SK-N-SH (cell line): ENCODE data around the gene C2orf42. TPM values are rescaled to one million over a fixed set of nuclear protein-coding genes. Genes with fewer than 3 reads are reported as not detected.

Experiments used
- CTCF ChIA-PET: fragments of 300-600, 350-600 bp; formaldehyde crosslinking; extraction: SDS; loops from one replicate; lab custom pipeline; 2021; lab: Yijun Ruan, JAX
- POLR2A ChIA-PET: fragments of 350-600 bp; sonication (Branson Sonifier 250); formaldehyde crosslinking; extraction: SDS; loops from one replicate; lab custom pipeline; 2020; ENCODE audit warnings: antibody characterized with exemption, inconsistent platforms; lab: Yijun Ruan, JAX
- DNase-seq: peaks from one replicate; pipeline ENCODE4 v3.0.0; 2012
- H2AFZ ChIP-seq: fragments of 200-600 bp; sonication (generic); 2 replicates; pipeline ENCODE4 v1.8.1; 2016; ENCODE audit warnings: antibody characterized with exemption, mild to moderate bottlenecking, low read depth
- H3F3A ChIP-seq: fragments of 200-600 bp; sonication (generic); replicated peaks from 2 replicates; pipeline ENCODE3; 2016; ENCODE audit warnings: antibody characterized with exemption, mild to moderate bottlenecking; ENCODE audit not compliant: insufficient read depth
- H3K27ac ChIP-seq, 2 experiments: fragments of 200-500 bp in 1 of 2; fragments of 200-600 bp in 1 of 2; sonication (Bioruptor generic) in 1 of 2; sonication (generic), shearing (Covaris generic) in 1 of 2; 2 replicates each; pipeline versions ENCODE4 v1.5.1 to v1.6.1; 2014 to 2016; ENCODE audit warnings: low read depth in 2 of 2, inconsistent platforms in 1 of 2, low read length in 1 of 2, mild to moderate bottlenecking in 1 of 2, mixed read lengths in 1 of 2
- H3K27me3 ChIP-seq: fragments of 200-600 bp; sonication (generic), shearing (Covaris generic); 2 replicates; pipeline ENCODE4 v1.6.1; 2016; ENCODE audit warnings: mixed run types; ENCODE audit not compliant: insufficient read depth
- H3K36me3 ChIP-seq, 2 experiments: fragments of 200-500 bp in 1 of 2; fragments of 200-600 bp in 1 of 2; sonication (Bioruptor generic) in 1 of 2; sonication (generic) in 1 of 2; replicated peaks in 1 of 2; 2 replicates each; pipeline versions ENCODE3 to v1.5.1; 2014 to 2016; ENCODE audit warnings: low read length in 1 of 2, mild to moderate bottlenecking in 1 of 2; ENCODE audit not compliant: insufficient read depth in 2 of 2, control insufficient read depth in 1 of 2
- H3K4me1 ChIP-seq, 2 experiments: fragments of 200-500 bp in 1 of 2; fragments of 200-600 bp in 1 of 2; sonication (Bioruptor generic) in 1 of 2; sonication (generic), shearing (Covaris generic) in 1 of 2; 2 replicates each; pipeline versions ENCODE4 v1.5.1 to v1.6.1; 2014 to 2016; ENCODE audit warnings: low read depth in 1 of 2, low read length in 1 of 2, mixed run types in 1 of 2; ENCODE audit not compliant: insufficient read depth in 2 of 2, control insufficient read depth in 1 of 2
- H3K4me2 ChIP-seq: fragments of 200-600 bp; sonication (generic), shearing (Covaris generic); 2 replicates; pipeline ENCODE4 v1.6.1; 2017; ENCODE audit warnings: mixed run types
- H3K4me3 ChIP-seq, 2 experiments: fragments of 200-500 bp in 1 of 2; fragments of 200-600 bp in 1 of 2; sonication (Bioruptor generic) in 1 of 2; sonication (generic), shearing (Covaris generic) in 1 of 2; 2 replicates each; pipeline versions ENCODE4 v1.5.1 to v1.8.1; 2014 to 2016; ENCODE audit warnings: low read depth in 2 of 2, inconsistent platforms in 1 of 2, low read length in 1 of 2, mild to moderate bottlenecking in 1 of 2, mixed read lengths in 1 of 2, moderate library complexity in 1 of 2
- H3K79me2 ChIP-seq: fragments of 200-600 bp; sonication (generic); 2 replicates; pipeline ENCODE4 v1.8.1; 2017; ENCODE audit warnings: mild to moderate bottlenecking; ENCODE audit not compliant: insufficient read depth
- H3K9ac ChIP-seq: fragments of 200-600 bp; sonication (generic); 2 replicates; pipeline ENCODE4 v1.6.1; 2017; ENCODE audit warnings: mixed run types
- H3K9me2 ChIP-seq: fragments of 200-600 bp; sonication (generic); 2 replicates; pipeline ENCODE4 v1.6.1; 2017; ENCODE audit warnings: mixed run types
- H3K9me3 ChIP-seq: fragments of 200-600 bp; sonication (generic); 2 replicates; pipeline ENCODE4 v1.6.1; 2017; ENCODE audit warnings: mixed run types, mild to moderate bottlenecking, moderate library complexity
- H4K20me1 ChIP-seq: fragments of 200-600 bp; sonication (generic); 2 replicates; pipeline ENCODE4 v1.6.1; 2017; ENCODE audit warnings: mild to moderate bottlenecking, mixed run types; ENCODE audit not compliant: insufficient read depth
- CHD2 ChIP-seq: fragments of 150-350 bp; IDR thresholded peaks from 2 replicates; pipeline ENCODE4 v1.6.1; 2018; ENCODE audit warnings: low read length; ENCODE audit not compliant: partially characterized antibody
- EZH2phosphoT487 ChIP-seq: fragments of 200-600 bp; sonication (generic); IDR thresholded peaks from 2 replicates; pipeline ENCODE4 v1.6.1; 2017; ENCODE audit warnings: low read depth, mixed run types, mild to moderate bottlenecking, antibody characterized with exemption, moderate library complexity, borderline replicate concordance
- FOSL2 ChIP-seq: IDR thresholded peaks from 2 replicates; pipeline ENCODE4 v1.4.0; 2012; ENCODE audit warnings: low read depth, mild to moderate bottlenecking, moderate library complexity, borderline replicate concordance
- FOXJ3 ChIP-seq: sonication (generic); formaldehyde crosslinking; IDR thresholded peaks from 2 replicates; pipeline ENCODE4 v1.5.1; 2020; ENCODE audit warnings: mild to moderate bottlenecking, missing genetic modification reagents
- FOXM1 ChIP-seq: IDR thresholded peaks from 2 replicates; pipeline ENCODE4 v1.4.0; 2012; ENCODE audit warnings: low read depth, mild to moderate bottlenecking
- GABPA ChIP-seq: IDR thresholded peaks from 2 replicates; pipeline ENCODE4 v1.4.0; 2012; ENCODE audit warnings: low read depth, mild to moderate bottlenecking
- GATA2 ChIP-seq: sonication (generic); formaldehyde crosslinking; IDR thresholded peaks from 2 replicates; pipeline ENCODE4 v1.5.0; 2020; ENCODE audit warnings: mild to moderate bottlenecking, missing genetic modification reagents
- IRF3 ChIP-seq: fragments of 150-350 bp; IDR thresholded peaks from 2 replicates; pipeline ENCODE4 v1.6.1; 2016; ENCODE audit warnings: mild to moderate bottlenecking, low read depth, low read length
- JUND ChIP-seq: IDR thresholded peaks from 2 replicates; pipeline ENCODE4 v1.4.0; 2012
- NRF1 ChIP-seq: IDR thresholded peaks from 2 replicates; pipeline ENCODE4 v1.6.1; 2012; ENCODE audit warnings: low read depth, mild to moderate bottlenecking, low read length
- POLR2AphosphoS5 ChIP-seq: IDR thresholded peaks from 2 replicates; pipeline ENCODE4 v1.6.1; 2012; ENCODE audit warnings: low read depth, low read length
- RCOR1 ChIP-seq: fragments of 150-350 bp; IDR thresholded peaks from 2 replicates; pipeline ENCODE4 v1.6.1; 2017; ENCODE audit warnings: antibody characterized with exemption, low read length
- RXRA ChIP-seq: IDR thresholded peaks from 2 replicates; pipeline ENCODE4 v1.4.0; 2012; ENCODE audit warnings: low read depth, mild to moderate bottlenecking, borderline replicate concordance
- SMC3 ChIP-seq: IDR thresholded peaks from 2 replicates; pipeline ENCODE4 v1.6.1; 2012; ENCODE audit warnings: low read depth, low read length, improper control_type of control experiment
- TCF12 ChIP-seq: IDR thresholded peaks from 2 replicates; pipeline ENCODE4 v1.4.0; 2012
- TEAD4 ChIP-seq: IDR thresholded peaks from 2 replicates; pipeline ENCODE4 v1.4.0; 2012; ENCODE audit warnings: mild to moderate bottlenecking, borderline replicate concordance; ENCODE audit not compliant: insufficient read depth
- YY1 ChIP-seq: IDR thresholded peaks from 2 replicates; pipeline ENCODE4 v1.4.0; 2012; ENCODE audit warnings: low read depth, mild to moderate bottlenecking
- whole genome bisulfite sequencing: methylation state at CpG from one replicate; pipeline ENCODE4 v1.1.6; 2017; ENCODE audit warnings: low lambda C conversion rate; 5-methylcytosine and 5-hydroxymethylcytosine counted together
- polyA plus RNA-seq, 3 experiments: library from polyadenylated mRNA; depleted of rRNA; stranded (reverse); fragments of >200 nt; gene quantifications; 2 replicates each; pipeline ENCODE4 v1.2.3, GENCODE V29; 2012
- TF ChIP-seq, protein P1 (sequence below): fragments of 200-600 bp; sonication (generic); IDR thresholded peaks from 2 replicates; pipeline ENCODE4 v1.6.1; 2017; ENCODE audit warnings: antibody characterized with exemption, mild to moderate bottlenecking, moderate library complexity
- TF ChIP-seq, protein P2 (sequence below): IDR thresholded peaks from 2 replicates; pipeline ENCODE4; 2012
- TF ChIP-seq, protein P3 (sequence below): IDR thresholded peaks from 2 replicates; pipeline ENCODE4 v1.4.0; 2012; ENCODE audit warnings: low read depth, borderline replicate concordance
- TF ChIP-seq, protein P4 (sequence below): IDR thresholded peaks from 2 replicates; pipeline ENCODE4 v1.4.0; 2012; ENCODE audit warnings: low read depth, borderline replicate concordance

C2orf42 gene
- polyA plus RNA-seq, 1 of the 3 experiments (the other 2 are of a cell fraction) = 5.1 TPM

GRCh38 chr2:70104231-70105111 is 86.3 kb downstream of the C2orf42 start:
- WGBS = 55% methylated on average over 11 of the region's 11 CpGs

DNA sequence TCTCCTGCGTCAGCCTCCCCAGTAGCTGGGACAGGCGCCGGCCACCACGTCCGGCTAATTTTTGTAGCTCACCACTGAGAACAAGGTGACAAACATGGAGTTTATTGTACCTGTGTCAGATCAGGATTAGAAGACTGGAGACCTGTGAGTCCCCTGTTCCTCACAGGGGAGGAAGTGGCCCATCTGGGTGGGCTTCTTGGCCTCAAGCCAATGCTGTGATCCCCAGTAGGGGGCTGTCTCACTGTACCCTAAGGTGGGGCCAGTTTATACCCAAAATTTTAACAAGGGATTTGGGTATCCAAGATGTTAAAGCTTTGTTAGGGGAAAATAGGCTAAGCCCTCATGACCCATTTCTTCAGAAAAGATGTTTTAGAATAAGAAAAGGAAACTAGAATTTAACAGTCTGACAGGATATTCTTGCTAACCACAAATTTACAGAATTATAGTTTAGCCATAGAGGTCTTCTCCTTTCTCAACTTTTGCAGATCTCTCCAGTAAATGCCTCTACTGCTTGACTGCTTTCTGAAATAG is 87.2 kb downstream of the C2orf42 start:
- H3K9ac ChIP-seq = no peak overlapping the region
- POLR2A ChIA-PET = interaction anchor here (1.4 to 2.1 kb wide), 2 partner anchors 14 to 21 kb away, joined by 3 to 6 read pairs; no protein-coding TSS in a partner anchor

More at GRCh38 chr2:70104231-70105111, 86.3 kb downstream of the C2orf42 start:
- CTCF ChIA-PET = interaction anchor here (2.1 kb wide), 1 partner anchor 38 kb away, joined by 9 read pairs; no protein-coding TSS in a partner anchor
- Histone ChIP-seq H3K27ac (peak overlapping the region; percentile 11 to 19; a peak in 3 of 4 replicates), H3K4me2 (0 out of 2 replicates have a peak overlapping the region, but pooled peaks have one; percentile 7), H3F3A (peaks cover 4% of the 10 kb centered on the region), H3K36me3 (no peaks in the 10 kb centered on the region), H3K4me1 (peaks cover 10 to 17% of the 10 kb centered on the region in 2 experiments; a peak in 2 of 4 replicates), H3K27me3 (no peaks in the 10 kb centered on the region), H3K79me2 (no peaks in the 10 kb centered on the region), H3K9me3 (no peaks in the 10 kb centered on the region), H3K9ac (peak overlapping the region; percentile 30; the same call in 1 of the 2 replicates), H2AFZ (peak overlapping the region; percentile 89), H3K4me3 (no peak overlapping the region), H4K20me1 (no peaks in the 10 kb centered on the region), H3K9me2 (no peaks in the 10 kb centered on the region)
- no peak for TF ChIP-seq TEAD4
- no peak for TF ChIP-seq RCOR1
- no peak for TF ChIP-seq CHD2
- no peak for TF ChIP-seq GABPA
- POLR2A ChIA-PET = interaction anchor here (1.4 to 2.1 kb wide), 2 partner anchors 15 to 20 kb away, joined by 3 to 6 read pairs; no protein-coding TSS in a partner anchor
- DNase-seq = peak; percentile 67

More for the DNA sequence above, 87.2 kb downstream of the C2orf42 start:
- Histone ChIP-seq H3F3A (peaks cover 4% of the 10 kb centered on the region), H4K20me1 (no peaks in the 10 kb centered on the region), H3K4me1 (peaks cover 5 to 12% of the 10 kb centered on the region in 2 experiments; a peak in 2 of 4 replicates), H3K79me2 (no peaks in the 10 kb centered on the region), H3K4me2 (no peak overlapping the region), H3K36me3 (no peaks in the 10 kb centered on the region), H3K9me3 (no peaks in the 10 kb centered on the region), H3K27ac (peak overlapping the region in 1 of 2 experiments; percentile 19; a peak in 1 of 4 replicates), H3K4me3 (no peak overlapping the region), H3K9me2 (no peaks in the 10 kb centered on the region), H2AFZ (peak overlapping the region; percentile 89), H3K27me3 (no peaks in the 10 kb centered on the region)
- 95% methylated on average over 5 of the region's 5 CpGs for WGBS
- CTCF ChIA-PET = interaction anchor here (2.1 kb wide), 1 partner anchor 39 kb away, joined by 9 read pairs; no protein-coding TSS in a partner anchor
- TF ChIP-seq, protein P1, sequence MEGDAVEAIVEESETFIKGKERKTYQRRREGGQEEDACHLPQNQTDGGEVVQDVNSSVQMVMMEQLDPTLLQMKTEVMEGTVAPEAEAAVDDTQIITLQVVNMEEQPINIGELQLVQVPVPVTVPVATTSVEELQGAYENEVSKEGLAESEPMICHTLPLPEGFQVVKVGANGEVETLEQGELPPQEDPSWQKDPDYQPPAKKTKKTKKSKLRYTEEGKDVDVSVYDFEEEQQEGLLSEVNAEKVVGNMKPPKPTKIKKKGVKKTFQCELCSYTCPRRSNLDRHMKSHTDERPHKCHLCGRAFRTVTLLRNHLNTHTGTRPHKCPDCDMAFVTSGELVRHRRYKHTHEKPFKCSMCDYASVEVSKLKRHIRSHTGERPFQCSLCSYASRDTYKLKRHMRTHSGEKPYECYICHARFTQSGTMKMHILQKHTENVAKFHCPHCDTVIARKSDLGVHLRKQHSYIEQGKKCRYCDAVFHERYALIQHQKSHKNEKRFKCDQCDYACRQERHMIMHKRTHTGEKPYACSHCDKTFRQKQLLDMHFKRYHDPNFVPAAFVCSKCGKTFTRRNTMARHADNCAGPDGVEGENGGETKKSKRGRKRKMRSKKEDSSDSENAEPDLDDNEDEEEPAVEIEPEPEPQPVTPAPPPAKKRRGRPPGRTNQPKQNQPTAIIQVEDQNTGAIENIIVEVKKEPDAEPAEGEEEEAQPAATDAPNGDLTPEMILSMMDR = no peak
- TF ChIP-seq FOXM1 (no peak), TCF12 (no peak), GATA2 (CRISPR knock-in tag) (no peak), EZH2phosphoT487 (no peak), RXRA (no peak), IRF3 (no peak), SMC3 (no peak), POLR2AphosphoS5 (no peak), NRF1 (no peak), JUND (no peak), YY1 (no peak), FOSL2 (no peak), FOXJ3 (CRISPR knock-in tag) (no peak)
- TF ChIP-seq, protein P2, sequence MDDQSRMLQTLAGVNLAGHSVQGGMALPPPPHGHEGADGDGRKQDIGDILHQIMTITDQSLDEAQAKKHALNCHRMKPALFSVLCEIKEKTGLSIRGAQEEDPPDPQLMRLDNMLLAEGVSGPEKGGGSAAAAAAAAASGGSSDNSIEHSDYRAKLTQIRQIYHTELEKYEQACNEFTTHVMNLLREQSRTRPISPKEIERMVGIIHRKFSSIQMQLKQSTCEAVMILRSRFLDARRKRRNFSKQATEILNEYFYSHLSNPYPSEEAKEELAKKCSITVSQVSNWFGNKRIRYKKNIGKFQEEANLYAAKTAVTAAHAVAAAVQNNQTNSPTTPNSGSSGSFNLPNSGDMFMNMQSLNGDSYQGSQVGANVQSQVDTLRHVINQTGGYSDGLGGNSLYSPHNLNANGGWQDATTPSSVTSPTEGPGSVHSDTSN = no peak
- TF ChIP-seq, protein P3, sequence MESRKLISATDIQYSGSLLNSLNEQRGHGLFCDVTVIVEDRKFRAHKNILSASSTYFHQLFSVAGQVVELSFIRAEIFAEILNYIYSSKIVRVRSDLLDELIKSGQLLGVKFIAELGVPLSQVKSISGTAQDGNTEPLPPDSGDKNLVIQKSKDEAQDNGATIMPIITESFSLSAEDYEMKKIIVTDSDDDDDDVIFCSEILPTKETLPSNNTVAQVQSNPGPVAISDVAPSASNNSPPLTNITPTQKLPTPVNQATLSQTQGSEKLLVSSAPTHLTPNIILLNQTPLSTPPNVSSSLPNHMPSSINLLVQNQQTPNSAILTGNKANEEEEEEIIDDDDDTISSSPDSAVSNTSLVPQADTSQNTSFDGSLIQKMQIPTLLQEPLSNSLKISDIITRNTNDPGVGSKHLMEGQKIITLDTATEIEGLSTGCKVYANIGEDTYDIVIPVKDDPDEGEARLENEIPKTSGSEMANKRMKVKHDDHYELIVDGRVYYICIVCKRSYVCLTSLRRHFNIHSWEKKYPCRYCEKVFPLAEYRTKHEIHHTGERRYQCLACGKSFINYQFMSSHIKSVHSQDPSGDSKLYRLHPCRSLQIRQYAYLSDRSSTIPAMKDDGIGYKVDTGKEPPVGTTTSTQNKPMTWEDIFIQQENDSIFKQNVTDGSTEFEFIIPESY = no peak
- TF ChIP-seq, protein P4, sequence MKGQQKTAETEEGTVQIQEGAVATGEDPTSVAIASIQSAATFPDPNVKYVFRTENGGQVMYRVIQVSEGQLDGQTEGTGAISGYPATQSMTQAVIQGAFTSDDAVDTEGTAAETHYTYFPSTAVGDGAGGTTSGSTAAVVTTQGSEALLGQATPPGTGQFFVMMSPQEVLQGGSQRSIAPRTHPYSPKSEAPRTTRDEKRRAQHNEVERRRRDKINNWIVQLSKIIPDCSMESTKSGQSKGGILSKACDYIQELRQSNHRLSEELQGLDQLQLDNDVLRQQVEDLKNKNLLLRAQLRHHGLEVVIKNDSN = no peak
- DNase-seq = no peak
